Stimulated activated CD4-positive, alpha-beta T cell treated with anti-CD3 and anti-CD28 coated beads, Interleukin-12 subunit alpha, Interleukin-12 subunit beta, amount 100 ng/mL, for 24 hours (primary cell): ENCODE measurements around the gene MRPL53.

Experiments used
- DNase-seq, 2 experiments: peaks; one replicate each; pipeline ENCODE4 v3.0.0-alpha.2; 2020; ENCODE audit warnings: low read depth in 2 of 2

Gene MRPL53

DNA sequence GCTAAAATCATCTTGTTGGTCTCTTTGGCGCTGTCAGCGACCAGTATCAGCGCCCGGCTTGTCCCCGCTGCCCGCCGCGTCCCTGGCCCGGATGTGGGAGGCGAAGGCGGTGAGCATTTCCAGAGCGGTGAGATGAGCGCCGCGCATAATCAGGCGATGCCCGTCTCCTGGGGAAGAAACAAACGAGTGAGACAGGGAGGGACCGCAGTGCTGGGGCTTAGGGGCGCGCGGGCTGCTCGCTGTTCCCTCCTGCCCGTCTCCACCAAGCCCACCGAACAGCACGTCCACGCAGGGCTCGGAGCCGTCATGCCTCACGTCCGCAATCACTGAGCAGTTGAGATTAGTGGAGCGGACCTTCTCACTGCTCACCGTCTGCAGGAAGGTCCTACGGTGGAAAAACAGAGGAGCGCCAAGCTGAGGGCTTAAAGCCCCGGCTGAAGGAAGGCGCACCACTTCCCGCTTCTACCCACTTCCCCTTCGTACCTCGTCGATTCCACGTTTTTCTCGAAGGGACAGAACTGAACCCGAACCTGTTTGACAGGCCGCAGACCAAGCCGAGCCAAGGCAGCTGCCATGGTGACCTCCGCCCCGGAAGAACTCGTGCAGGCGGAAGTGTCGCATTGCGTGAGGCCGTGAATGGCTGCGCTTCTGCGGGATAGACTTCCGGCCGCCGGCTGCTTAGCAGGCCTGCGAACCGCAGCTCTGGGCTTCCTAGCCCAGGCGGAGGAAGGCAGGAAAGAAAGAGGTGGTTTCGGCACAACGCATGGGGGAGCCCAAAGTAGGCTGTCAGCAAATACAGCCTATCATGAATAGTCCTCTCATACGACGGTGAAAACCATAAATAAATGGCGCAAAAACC is at the start of gene MRPL53:
Gene MRPL53 (minus strand): TSS at position 595 of the 859 bp plus-strand sequence. CDS start 20 bp downstream, at position 575.
- peak; percentile 91 to 96 for DNase-seq

DNA sequence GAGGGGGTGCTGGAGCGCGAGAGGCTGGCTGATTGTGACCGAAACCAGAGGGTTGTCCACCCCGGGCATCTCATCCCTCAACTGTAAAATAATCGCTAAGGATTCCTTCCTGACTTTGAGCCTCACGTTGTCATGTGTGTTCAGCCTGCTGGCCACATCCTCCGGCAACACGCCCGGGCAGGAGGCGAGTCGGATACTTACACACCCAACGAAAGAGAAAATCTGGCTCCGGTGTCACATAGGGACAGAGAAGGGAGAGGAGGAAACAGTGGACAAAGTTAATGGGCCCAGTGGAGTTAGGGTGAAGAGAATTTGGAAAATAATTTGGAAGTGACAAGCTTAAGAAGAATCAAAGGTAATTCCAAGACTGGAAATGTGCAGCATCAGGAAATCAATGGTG is 44.2 kb upstream of the MRPL53 start:
- DNase-seq: no peak

DNA sequence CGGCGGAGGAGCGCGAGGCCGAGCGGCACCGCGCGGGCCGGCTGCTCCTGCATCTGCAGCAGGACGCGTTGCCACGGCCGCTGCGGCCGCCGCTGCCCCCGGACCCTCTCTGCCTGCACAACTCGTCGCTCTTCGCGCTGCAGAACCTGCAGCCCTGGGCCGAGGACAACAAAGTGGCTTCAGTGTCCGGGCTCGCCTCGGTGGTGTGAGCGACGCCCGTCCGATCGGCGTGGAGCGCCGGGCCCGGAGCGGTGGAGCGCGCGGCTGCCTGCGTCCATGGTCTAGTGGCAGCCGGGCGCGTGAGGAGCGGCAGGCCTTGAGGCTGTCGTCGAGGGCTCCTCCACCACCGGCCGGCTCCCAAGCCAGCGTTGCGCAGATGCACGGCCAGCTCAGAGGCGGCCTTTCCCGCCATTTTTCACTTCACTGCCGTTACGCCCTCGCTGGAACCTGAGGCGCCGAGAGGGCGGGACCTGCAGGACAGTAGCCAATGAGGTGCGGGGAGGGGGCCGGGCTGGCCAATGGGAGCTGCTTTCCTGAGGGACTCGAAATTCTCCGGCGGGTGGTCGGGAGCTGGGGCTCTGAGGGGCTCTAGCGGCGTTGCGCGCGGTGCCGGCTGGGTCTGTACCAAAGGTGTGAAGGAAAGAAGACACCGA is 43.6 kb upstream of the MRPL53 start:
- peak; percentile 54 to 67 for DNase-seq

DNA sequence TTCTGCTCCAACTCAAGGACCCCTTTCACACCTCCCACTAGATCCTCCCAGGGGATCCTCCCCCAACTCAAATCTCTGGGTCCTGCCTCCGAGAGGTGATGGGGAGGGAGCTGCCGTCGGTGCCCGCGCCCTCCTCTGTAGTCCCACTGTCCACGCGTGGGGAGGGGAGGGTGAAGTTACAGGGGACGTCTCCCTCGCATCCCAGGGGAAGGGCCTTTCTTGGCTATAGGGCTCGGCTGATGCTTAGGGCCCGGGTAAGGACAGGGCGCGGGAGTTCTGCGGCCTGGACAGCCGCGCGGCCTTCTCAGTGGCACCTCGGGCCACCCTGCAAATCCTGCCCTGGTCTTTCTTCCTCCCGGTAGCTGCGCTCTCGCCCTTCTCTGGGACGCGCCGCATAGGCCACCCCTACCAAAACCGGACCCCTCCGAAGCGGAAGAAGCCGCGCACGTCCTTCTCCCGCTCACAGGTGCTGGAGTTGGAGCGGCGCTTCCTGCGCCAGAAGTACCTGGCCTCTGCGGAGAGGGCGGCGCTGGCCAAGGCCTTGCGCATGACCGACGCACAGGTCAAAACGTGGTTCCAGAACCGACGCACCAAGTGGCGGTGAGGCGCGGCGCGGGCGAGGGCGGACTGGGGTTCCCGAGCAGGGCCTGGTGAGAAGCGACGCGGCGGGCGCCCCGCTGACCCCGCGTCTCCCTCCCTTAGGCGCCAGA is 42.9 kb upstream of the MRPL53 start:
- no peak for DNase-seq

DNA sequence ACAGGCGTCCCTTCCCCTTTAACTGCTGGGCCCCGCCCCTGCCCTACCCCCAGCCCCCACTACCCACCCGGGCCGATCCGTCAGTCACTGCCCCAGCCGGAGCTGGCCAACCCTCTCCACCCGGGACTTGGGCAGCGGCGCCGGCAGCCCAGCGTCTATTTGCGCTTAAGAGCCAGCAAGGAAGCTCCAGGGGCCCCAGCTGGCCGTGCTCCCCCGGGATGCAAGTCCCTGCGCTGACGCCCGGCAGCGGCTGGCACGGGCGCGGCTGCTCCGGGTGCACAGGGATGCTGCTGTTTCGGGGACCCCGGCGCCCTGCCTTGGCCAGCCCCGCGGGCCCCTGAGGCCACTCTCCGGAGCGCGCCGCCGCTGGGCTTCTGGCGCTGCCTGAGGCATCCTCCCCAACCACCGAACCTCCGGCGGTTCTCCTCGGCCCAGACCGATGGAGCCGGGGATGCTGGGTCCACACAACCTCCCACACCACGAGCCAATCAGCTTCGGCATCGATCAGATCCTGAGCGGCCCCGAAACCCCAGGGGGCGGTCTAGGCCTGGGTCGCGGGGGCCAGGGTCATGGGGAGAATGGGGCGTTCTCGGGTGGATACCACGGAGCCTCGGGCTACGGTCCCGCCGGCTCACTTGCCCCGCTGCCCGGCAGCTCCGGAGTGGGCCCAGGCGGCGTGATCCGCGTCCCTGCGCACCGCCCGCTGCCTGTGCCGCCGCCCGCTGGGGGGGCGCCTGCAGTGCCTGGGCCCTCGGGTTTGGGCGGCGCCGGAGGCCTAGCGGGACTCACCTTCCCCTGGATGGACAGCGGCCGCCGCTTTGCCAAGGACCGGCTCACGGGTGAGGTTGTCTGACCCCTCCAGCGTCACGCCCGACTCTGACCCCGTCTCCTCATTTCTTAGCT is 42.1 kb upstream of the MRPL53 start, which contains the start of gene TLX2:
Gene TLX2 (plus strand): TSS at position 83 of the 903 bp plus-strand sequence. CDS start 357 bp downstream, at position 440.
- DNase-seq: no peak

DNA sequence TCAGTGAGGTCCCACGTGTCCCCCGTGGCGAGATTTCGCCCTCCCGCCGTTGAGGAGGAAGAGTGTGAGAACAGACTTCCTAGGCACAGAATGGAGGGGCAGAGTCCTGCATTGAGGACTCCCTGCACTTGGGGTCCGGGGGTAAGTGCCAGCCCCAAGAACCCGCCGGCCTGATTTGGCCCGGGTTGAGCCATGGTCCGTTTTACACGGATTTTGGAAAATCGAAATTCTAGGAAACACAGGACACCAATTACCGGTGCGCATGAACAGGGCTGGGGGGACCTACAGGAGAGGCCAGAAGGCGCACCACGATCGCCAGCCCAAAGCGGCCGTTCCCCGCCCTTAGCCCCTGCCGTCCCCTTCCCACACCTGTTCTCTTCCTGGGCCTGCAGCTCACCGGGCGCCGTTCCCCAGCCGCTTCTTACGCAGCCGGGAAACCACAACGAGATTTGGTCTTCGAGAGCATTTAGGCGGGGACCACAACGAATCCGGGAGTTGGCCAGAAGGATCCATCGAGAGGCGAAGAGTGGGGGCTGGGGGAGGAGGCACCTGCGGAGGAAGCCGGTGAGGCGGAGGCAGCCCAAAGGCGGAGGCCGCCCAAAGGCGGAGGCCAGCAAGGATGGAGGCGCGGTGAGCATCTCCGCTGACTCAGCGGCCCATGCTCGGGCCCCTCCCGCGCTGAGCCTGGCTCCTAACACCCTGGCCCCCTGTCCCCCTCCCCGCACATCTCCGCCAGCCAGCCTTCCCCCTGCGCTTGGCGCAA is 41.3 kb upstream of the MRPL53 start:
- DNase-seq: no peak

DNA sequence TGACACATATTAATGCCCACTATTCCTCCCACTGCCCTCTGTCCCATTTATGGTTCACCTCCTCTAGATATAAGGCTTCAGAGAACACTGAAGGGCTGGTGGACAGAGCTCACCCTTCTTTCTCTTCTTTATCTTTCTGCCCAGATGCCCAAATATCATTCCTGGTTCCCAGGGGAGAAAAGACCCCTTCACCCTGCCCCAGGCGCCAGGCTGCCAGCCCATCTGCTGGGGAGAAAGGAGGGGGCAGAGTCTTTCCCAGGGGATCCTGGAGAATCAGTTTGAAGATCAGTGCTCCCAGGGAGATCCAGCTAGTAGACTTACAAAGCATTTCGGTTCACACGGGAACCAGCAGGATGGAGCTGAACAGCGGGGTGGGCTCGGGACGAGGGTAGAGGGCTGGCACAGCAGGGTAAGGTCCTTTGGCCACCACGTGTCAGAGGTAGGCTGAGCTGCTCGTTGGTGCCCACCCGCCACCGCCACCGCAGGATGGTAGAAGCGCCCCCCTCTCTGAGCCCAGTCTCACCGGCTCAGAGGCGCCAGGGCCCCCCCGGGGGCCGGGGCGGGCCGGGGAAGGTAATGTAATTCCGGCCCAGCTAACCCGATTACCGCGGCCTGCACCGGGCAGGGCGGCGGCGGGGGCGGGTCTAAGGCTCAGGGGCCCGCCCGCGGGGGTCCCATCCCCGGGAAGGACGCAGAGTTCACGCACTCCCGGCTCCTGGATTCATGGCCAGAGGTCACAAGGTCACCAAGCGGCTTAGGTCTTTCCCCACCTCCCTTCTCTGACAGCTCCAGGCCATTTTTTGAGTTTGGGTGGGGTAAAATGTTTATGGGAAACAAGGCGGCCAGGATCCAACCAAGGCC is 40.5 kb upstream of the MRPL53 start:
- no peak for DNase-seq

DNA sequence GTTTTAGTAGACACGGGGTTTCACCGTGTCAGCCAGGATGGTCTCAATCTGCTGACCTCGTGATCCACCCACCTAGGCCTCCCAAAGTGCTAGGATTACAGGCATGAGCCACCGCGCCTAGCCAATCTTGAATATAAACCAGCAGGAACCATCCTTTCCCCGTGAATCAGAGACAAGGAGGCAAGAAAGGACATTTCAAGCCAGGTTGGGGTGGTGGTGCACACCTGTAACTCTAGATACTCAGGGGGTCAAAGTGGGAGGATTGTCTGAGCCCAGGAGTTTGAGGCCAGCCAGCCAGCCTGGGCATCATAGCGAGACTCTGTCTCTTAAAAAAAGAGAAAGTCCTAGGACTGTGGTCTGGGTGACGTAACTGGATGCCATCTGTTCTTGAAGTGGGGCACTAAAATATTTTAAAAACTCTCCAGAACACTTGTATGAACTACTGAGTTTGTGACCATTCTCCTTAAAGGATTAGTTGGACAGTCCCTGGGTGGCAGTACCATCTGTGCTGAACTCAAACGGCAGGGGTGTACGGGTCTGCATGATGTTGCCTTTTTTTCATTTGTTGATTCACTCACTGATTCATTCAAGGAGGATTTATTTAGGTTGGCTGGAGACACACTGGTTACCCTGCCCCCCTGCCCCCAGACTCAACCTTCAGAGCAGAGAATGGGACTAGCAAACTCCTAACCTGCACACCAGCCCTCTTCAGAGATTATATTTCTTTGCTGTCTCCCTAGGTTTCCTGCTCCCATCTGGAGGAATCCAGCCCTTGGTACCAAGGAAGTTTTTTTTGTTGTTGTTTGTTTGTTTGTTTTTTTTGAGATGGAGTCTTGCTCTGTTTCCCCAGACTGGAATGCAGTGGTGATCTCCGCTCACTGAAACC is 38.9 kb upstream of the MRPL53 start:
- DNase-seq: no peak

DNA sequence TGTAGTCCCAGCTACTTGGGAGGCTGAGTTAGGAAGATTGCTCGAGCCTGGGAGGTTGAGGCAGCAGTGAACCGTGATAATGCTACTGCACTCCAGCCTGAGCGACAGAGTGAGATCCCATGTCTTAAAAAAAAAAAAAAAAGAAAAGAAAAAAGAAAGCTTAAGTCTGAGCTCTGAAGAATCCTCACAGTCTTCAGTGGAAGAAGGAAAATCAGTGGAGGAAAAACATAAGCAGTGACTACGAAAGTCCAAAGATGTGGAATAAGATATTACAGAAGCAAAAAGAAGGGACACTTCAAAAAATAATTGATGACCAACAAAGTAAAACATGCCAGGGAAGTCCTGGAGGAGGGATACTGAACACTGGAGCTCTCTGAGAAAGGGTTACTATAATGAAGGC is 37.8 kb upstream of the MRPL53 start:
- no peak for DNase-seq

DNA sequence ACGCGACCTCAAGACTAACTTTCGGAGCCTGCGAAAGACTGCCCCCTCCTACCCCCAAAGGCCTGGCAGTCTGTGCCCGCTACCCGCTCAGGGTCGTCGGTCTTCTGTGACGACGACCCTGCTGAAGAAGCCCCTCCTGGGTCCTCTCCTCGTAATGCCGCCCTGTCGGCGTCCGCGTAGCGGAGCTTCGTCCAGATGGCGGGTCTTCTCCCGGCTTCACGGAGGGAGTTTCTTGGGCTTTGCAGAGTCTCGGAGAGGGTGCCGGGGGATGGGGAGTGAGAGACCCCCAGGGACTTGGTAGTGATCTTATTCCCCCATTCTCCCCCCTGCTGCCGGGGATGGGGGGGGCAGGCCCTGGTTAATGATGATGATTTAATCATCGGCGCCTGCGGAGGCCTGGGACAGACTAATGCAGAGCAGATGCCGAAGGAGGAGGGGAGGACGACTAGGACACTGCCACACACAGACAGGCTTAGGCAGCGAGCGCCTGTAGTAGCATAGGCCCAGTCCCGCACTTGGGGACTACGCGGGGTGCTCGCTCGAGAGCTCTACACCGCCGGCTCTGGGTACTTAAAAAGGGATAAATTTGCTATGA is 35.5 kb upstream of the MRPL53 start:
- DNase-seq: no peak

DNA sequence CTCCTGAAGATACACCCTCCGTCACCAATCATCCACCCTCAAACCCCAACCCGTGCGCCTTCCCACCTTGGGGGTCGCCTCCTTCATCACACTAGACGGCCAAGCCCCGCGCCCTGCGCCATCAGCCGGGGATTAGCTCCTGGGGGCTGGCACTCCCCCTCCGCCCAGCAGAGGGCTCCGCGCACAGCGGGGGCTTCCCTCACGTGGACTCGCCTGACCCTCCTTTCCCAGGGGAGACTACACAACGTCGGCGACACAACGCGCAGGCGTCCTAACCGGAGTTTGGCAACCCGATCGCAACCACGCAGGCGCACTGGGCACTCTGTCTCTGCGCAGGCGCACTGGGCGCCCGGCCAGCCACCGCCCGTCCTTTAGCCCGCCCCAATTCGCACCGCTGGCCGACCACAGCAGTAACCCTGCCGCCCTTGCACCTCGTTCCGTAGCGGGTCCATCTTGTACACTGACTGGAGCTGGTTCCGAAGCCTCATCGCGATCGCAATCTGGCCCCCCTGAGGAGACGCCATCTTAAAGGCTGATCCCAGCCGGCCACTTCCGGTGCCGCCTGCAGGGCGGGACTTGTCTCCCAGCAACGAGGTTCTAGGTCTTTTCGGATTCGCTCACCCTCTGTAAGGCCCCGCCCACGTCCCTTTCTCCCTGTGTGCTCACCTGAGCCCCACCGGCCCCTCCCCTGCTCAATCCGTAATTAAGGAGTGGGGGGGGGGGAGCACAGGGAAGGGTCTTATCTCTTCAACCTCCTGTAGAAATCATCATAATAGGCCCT is 34.9 kb upstream of the MRPL53 start, which contains the start of gene PCGF1:
Gene PCGF1 (minus strand): TSS at position 551 of the 781 bp plus-strand sequence. CDS start 27 bp downstream, at position 524.
- DNase-seq: peak; percentile 96 to 99

DNA sequence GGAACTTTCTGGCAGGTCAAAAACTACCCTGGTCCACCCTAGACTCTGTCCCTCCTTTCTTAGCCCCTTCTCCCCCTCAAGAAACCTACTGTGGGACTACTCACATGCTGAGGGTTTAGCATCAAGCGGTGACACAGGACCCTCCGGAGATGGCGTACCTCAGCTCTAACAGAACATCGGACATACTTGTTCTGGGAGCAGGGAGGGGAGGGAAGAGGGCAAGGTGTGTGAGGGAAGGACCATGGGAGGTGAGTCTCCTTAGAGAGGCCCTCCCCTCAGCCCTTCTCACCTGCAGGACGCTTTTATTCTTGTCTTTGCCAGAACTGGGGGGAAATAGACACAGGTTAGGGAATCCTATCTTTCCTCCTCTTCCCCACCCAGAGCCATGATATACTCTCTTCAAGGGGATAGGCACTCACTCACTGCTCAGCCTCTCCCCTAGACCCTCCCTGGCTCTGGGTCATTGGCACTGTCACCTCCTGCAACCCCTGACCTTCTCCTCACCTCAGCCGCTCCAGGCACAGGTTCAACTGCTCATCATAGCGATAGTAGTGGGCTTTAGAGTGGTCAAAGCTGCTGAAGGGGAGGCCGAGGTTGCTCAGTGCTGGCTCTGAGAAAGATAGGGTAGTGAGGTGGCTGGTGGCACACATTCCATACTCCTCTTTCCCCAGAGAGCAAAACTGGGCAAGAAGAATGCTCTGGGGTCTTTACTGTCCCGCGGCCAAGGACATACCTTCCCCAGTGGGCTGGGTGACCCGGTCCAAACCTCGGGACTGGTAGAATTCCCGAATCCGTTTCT is 33.2 kb upstream of the MRPL53 start:
- DNase-seq: no peak

DNA sequence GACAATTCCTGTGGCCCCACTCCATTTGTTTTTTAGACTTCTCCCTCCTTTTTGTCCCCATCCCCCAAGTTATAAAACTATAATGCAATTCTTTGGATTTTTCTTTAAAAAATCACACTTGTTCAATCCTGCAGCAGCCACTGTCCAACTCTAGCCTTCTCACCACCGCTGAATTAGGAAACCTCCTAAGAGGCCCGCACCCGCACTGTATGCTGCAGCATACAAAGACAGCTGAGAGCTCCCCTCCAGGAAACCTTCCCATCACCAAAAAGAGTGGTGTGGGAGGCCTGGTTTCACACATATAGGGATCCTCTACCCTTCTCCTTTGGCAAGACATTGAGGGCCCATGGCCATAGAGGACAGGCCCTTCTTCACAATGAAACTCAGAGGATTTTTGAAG is 32.1 kb upstream of the MRPL53 start:
- DNase-seq: no peak

DNA sequence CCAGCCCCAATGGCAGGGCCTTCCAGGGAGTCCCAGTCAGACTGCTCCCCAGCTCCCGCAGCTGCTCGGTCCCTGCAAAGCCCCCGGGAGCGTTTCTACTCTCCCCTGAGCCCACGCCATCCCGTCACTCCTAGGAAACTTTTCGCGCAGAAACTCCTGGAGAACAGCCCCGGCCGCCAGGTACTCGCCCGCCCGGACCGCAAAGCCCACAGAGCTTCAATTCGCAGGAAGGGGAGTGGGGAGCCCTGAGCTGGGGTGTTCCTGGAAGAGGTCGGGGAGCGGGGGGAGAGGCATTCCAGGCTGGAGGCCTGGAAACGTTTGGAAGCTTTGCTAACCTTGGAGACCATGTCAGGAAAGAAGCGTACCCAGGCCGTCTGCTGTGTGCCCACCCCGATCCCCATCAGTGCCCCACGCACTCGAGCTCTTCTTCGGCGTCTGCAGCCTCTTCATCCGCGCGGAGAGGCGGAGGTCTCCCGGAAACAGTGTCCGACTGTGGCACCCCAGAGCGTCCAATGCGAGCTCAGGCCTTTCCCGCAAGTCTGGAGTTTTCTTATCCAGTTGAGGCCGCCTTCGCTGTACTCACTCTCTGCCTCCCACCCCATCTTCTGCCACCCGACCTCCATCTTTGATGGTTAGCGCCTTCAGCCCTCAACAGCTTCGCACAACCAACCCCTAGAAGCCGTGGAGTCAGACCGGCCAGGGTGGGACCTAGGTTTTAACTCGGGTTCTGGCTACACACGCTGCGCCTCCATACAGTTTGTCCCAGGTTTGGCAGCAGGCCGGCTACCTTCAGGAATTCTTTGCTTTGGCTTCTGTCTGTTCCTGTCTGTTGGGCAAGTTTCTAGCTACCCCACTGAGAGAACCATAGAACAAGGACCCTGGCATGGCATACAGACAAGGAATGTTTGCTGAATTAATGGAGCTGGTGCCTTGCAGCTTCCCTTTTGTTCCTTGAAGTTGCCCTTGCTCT is 31.3 kb upstream of the MRPL53 start:
- DNase-seq: no peak
